HepG2 (cell line): ENCODE measurements around the gene UBE2O. TPM values are rescaled to one million over a fixed set of nuclear protein-coding genes. Genes with fewer than 3 reads are reported as not detected.

ENCODE experiments used
- ATAC-seq: fragments of 200-7000 bp; cut with Tn5 transposase; 3 replicates; pipeline ENCODE4 v1.9.1; 2020; ENCODE audit warnings: mild to moderate bottlenecking, moderate library complexity
- BruUV-seq: library from RNA; stranded (reverse); fragments of 400-500 nt; replicated peaks from 2 replicates; lab custom pipeline; 2021; lab: Mats Ljungman, UMichigan
- CTCF ChIA-PET: fragments of 300-600 bp; formaldehyde crosslinking; extraction: SDS; loops from one replicate; lab custom pipeline; 2021; ENCODE audit warnings: low total read pairs, inconsistent platforms, low intra/inter-chr PET ratio; lab: Yijun Ruan, JAX
- POLR2A ChIA-PET: fragments of 350-600 bp; sonication (Branson Sonifier 250); formaldehyde crosslinking; loops from one replicate; lab custom pipeline; 2020; ENCODE audit warnings: antibody characterized with exemption, inconsistent platforms; lab: Yijun Ruan, JAX
- DNase-seq: peaks from one replicate; pipeline ENCODE4 v3.0.0-alpha.2; 2015; ENCODE audit warnings: low spot score
- FAIRE-seq: peaks from 3 replicates; lab custom pipeline; 2011; peaks lifted over from hg19 to GRCh38; lab: Jason Lieb, UNC
- H2AFZ ChIP-seq: one replicate; pipeline ENCODE4 v1.6.1; 2011; ENCODE audit warnings: low read length, inconsistent platforms
- H3K27ac ChIP-seq: fragments of 300-600 bp; 3 replicates; pipeline ENCODE4 v1.8.0; 2011; ENCODE audit warnings: mixed run types, mild to moderate bottlenecking, mixed read lengths, low read length, inconsistent platforms; ENCODE audit not compliant: insufficient read depth; ENCODE audit errors: extremely low read length
- H3K27me3 ChIP-seq, 2 experiments: fragments of 200-600 bp in 1 of 2; 2 replicates in 1 of 2; 3 replicates in 1 of 2; pipeline versions ENCODE4 v1.6.0 to v1.8.0; 2011; ENCODE audit warnings: low read length in 2 of 2, mild to moderate bottlenecking in 2 of 2, moderate library complexity in 2 of 2, inconsistent platforms in 1 of 2; ENCODE audit not compliant: insufficient read depth in 2 of 2, control insufficient read depth in 1 of 2
- H3K36me3 ChIP-seq, 2 experiments: fragments of 200-600 bp in 1 of 2; replicated peaks in 1 of 2; 2 replicates in 1 of 2; 3 replicates in 1 of 2; pipeline versions ENCODE4 v1.5.1 to v1.8.0; 2011; ENCODE audit warnings: low read length in 2 of 2, inconsistent platforms in 1 of 2; ENCODE audit not compliant: insufficient read depth in 2 of 2, control insufficient read depth in 1 of 2
- H3K4me1 ChIP-seq: 2 replicates; pipeline ENCODE4 v1.5.1; 2012; ENCODE audit warnings: low read length, inconsistent platforms; ENCODE audit not compliant: insufficient read depth
- H3K4me2 ChIP-seq: 2 replicates; pipeline ENCODE4 v1.6.0; 2011; ENCODE audit warnings: low read depth, low read length, inconsistent platforms
- H3K4me3 ChIP-seq, 3 experiments: fragments of 200-600 bp in 1 of 3; sonication (generic), shearing (Covaris generic) in 1 of 3; replicated peaks in 1 of 3; 2 replicates each; pipeline ENCODE4 v1.5.1; 2011 to 2016; ENCODE audit warnings: low read length in 3 of 3, inconsistent platforms in 2 of 3, low read depth in 2 of 3, mild to moderate bottlenecking in 2 of 3, control low read depth in 1 of 3, mixed read lengths in 1 of 3; ENCODE audit not compliant: insufficient read depth in 1 of 3
- H3K79me2 ChIP-seq: one replicate; pipeline ENCODE4 v1.6.1; 2011; ENCODE audit warnings: low read length, inconsistent platforms; ENCODE audit not compliant: insufficient read depth
- H3K9ac ChIP-seq: 2 replicates; pipeline ENCODE4 v1.6.0; 2011; ENCODE audit warnings: mild to moderate bottlenecking, low read depth, low read length, inconsistent platforms; ENCODE audit not compliant: insufficient read depth
- H3K9me3 ChIP-seq: 2 replicates; pipeline ENCODE4 v1.5.1; 2012; ENCODE audit warnings: mild to moderate bottlenecking, low read length
- H4K20me1 ChIP-seq: 2 replicates; pipeline ENCODE4 v1.6.0; 2011; ENCODE audit warnings: inconsistent platforms, mild to moderate bottlenecking, low read length, moderate library complexity; ENCODE audit not compliant: insufficient read depth
- ETV6 ChIP-seq: sonication (generic); formaldehyde crosslinking; conservative IDR thresholded peaks from 2 replicates; pipeline ENCODE4 v1.4.0; 2020; ENCODE audit warnings: missing genetic modification reagents
- GFI1 ChIP-seq: sonication (generic); formaldehyde crosslinking; IDR thresholded peaks from 2 replicates; pipeline ENCODE4 v1.5.0; 2020; ENCODE audit warnings: missing genetic modification reagents, mild to moderate bottlenecking, borderline replicate concordance
- HNRNPK ChIP-seq: fragments of 200-400 bp; formaldehyde crosslinking; IDR thresholded peaks from 2 replicates; pipeline ENCODE4 v1.6.1; 2018; ENCODE audit warnings: low read length, low read depth, moderate library complexity, mild to moderate bottlenecking; ENCODE audit not compliant: poor library complexity, severe bottlenecking
- KLF9 ChIP-seq: IDR thresholded peaks from 2 replicates; pipeline ENCODE4 v1.6.1; 2016; ENCODE audit warnings: low read depth
- MEIS1 ChIP-seq: sonication (generic); formaldehyde crosslinking; IDR thresholded peaks from 2 replicates; pipeline ENCODE4 v1.9.0; 2021; ENCODE audit warnings: mild to moderate bottlenecking, missing genetic modification reagents, moderate library complexity, borderline replicate concordance
- RAD21 ChIP-seq: fragments of 450-650 bp; formaldehyde crosslinking; IDR thresholded peaks from 2 replicates; pipeline ENCODE4 v1.5.0; 2020; ENCODE audit warnings: mild to moderate bottlenecking
- SAP130 ChIP-seq: IDR thresholded peaks from 2 replicates; pipeline ENCODE4 v1.6.1; 2016; ENCODE audit warnings: low read depth
- SOX5 ChIP-seq: IDR thresholded peaks from 2 replicates; pipeline ENCODE4 v1.6.1; 2016; ENCODE audit warnings: borderline replicate concordance
- SP5 ChIP-seq: IDR thresholded peaks from 2 replicates; pipeline ENCODE4 v1.6.1; 2016; ENCODE audit warnings: low read depth, borderline replicate concordance
- YY1 ChIP-seq: IDR thresholded peaks from 2 replicates; pipeline ENCODE4 v1.6.1; 2011; ENCODE audit warnings: low read length, low read depth, moderate library complexity, mild to moderate bottlenecking; ENCODE audit not compliant: insufficient read depth, insufficient replicate concordance
- ZC3H4 ChIP-seq: sonication (generic); formaldehyde crosslinking; IDR thresholded peaks from 2 replicates; pipeline ENCODE4 v1.4.0; 2020; ENCODE audit warnings: missing genetic modification reagents, borderline replicate concordance
- ZFX ChIP-seq: sonication (generic); formaldehyde crosslinking; IDR thresholded peaks from 2 replicates; pipeline ENCODE4 v1.4.0; 2020; ENCODE audit warnings: mild to moderate bottlenecking, low read depth, missing genetic modification reagents, moderate library complexity
- ZFY ChIP-seq: sonication (generic); formaldehyde crosslinking; IDR thresholded peaks from 2 replicates; pipeline ENCODE4 v1.4.0; 2020; ENCODE audit warnings: missing genetic modification reagents
- ZMYM2 ChIP-seq: sonication (generic); formaldehyde crosslinking; IDR thresholded peaks from 2 replicates; pipeline ENCODE4 v1.8.0; 2022; ENCODE audit warnings: mild to moderate bottlenecking, missing genetic modification reagents
- ZNF225 ChIP-seq: sonication (generic); formaldehyde crosslinking; IDR thresholded peaks from 2 replicates; pipeline ENCODE4 v1.4.0; 2020; ENCODE audit warnings: mild to moderate bottlenecking, missing genetic modification reagents
- ZNF331 ChIP-seq: sonication (generic); formaldehyde crosslinking; IDR thresholded peaks from 2 replicates; pipeline ENCODE4 v1.4.0; 2020; ENCODE audit warnings: missing genetic modification reagents
- ZNF343 ChIP-seq: sonication (generic); formaldehyde crosslinking; IDR thresholded peaks from 2 replicates; pipeline ENCODE4 v1.4.0; 2020; ENCODE audit warnings: mild to moderate bottlenecking, missing genetic modification reagents
- ZNF350 ChIP-seq: sonication (generic); formaldehyde crosslinking; IDR thresholded peaks from 2 replicates; pipeline ENCODE4 v1.4.0; 2020; ENCODE audit warnings: mild to moderate bottlenecking, low read depth, missing genetic modification reagents, borderline replicate concordance
- ZNF546 ChIP-seq: sonication (generic); formaldehyde crosslinking; conservative IDR thresholded peaks from 2 replicates; pipeline ENCODE4 v1.8.1; 2023; ENCODE audit warnings: mild to moderate bottlenecking, missing genetic modification reagents
- ZNF704 ChIP-seq: sonication (generic); formaldehyde crosslinking; IDR thresholded peaks from 2 replicates; pipeline ENCODE4 v1.8.1; 2023; ENCODE audit warnings: mild to moderate bottlenecking, inconsistent platforms, moderate library complexity, missing genetic modification reagents, borderline replicate concordance
- ZNF746 ChIP-seq: sonication (generic); formaldehyde crosslinking; IDR thresholded peaks from 2 replicates; pipeline ENCODE4 v1.8.0; 2022; ENCODE audit warnings: mild to moderate bottlenecking, missing genetic modification reagents
- ZNF75D ChIP-seq: sonication (generic); formaldehyde crosslinking; IDR thresholded peaks from 2 replicates; pipeline ENCODE4 v1.8.1; 2023; ENCODE audit warnings: missing genetic modification reagents, mild to moderate bottlenecking, borderline replicate concordance
- WGBS: methylation state at CpG from one replicate; pipeline ENCODE4 v1.1.6; 2017; ENCODE audit warnings: low lambda C conversion rate; 5-methylcytosine and 5-hydroxymethylcytosine counted together
- in situ Hi-C: cut with HindIII; loops from 2 replicates; pipeline ENCODE4 v1.10.0; 2017; ENCODE audit warnings: low pct_unique_long_range_greater_than_20kb; ENCODE audit not compliant: extremely low pct_ligation_motif_present
- intact Hi-C: fragments of 100-400 bp; cut with micrococcal nuclease; formaldehyde crosslinking; loops from one replicate; pipeline ENCODE4 v1.10.0; 2022; ENCODE audit not compliant: unreplicated experiment
- polyA plus RNA-seq, 8 experiments: library from polyadenylated mRNA; depleted of rRNA in 3 of 8; stranded (reverse) in 7 of 8; unstranded in 1 of 8; fragments of >200 nt; fragmentation: Illumina TruSeq in 4 of 8; extraction: Trizol in 4 of 8; gene quantifications; 2 replicates each; pipeline versions ENCODE4 v1.2.1 to v1.2.3, GENCODE V29; 2011 to 2016; ENCODE audit warnings: low read depth in 4 of 8, missing spikeins in 1 of 8, mixed read lengths in 1 of 8; ENCODE audit not compliant: insufficient read depth in 1 of 8
- total RNA-seq, 5 experiments: library from RNA; depleted of rRNA; stranded (reverse); fragments of >200 nt; fragmentation: Illumina TruSeq; extraction: Trizol; gene quantifications; 2 replicates each; pipeline ENCODE4 v1.2.3, GENCODE V29; 2016; ENCODE audit warnings: low read depth in 1 of 5
- TF ChIP-seq, protein P1 (sequence below): sonication (generic); formaldehyde crosslinking; IDR thresholded peaks from 2 replicates; pipeline ENCODE4 v1.4.0; 2020; ENCODE audit warnings: missing genetic modification reagents, mild to moderate bottlenecking, borderline replicate concordance

UBE2O gene
- total and polyA plus RNA-seq, 2 of the 13 experiments (the other 11 are each of a cell fraction or from before 2014, with no cell fraction given) = 21.5 to 23.5 TPM

- peak overlapping the region; percentile 99 for H3K27ac ChIP-seq
- H3K9me3 ChIP-seq = no peaks in the 10 kb centered on the region
- H3K4me1 ChIP-seq = peaks cover 64% of the 10 kb centered on the region
- no peaks in the 10 kb centered on the region; a peak in 1 of 5 replicates for H3K27me3 ChIP-seq
- DNase-seq (no peak), ATAC-seq (no peak), FAIRE-seq (no peak)
- ChIA-PET CTCF (interaction anchor here (1.8 kb wide), 1 partner anchor 31 kb away, joined by 6 read pairs; no protein-coding TSS in a partner anchor), POLR2A (interaction anchor here (0.6 to 24.7 kb wide), 6 partner anchors 9 to 469 kb away, joined by 3 to 1379 read pairs (median 8); partner anchors contain the start of gene SPHK1)
- 1% methylated on average over 12 of the region's 13 CpGs for WGBS
- peaks cover 35% of the 10 kb centered on the region for H3K79me2 ChIP-seq
- in situ Hi-C loops = loop anchor here (5.0 kb wide), 1 partner anchor 32 kb away; no protein-coding TSS in a partner anchor
- no TSS peak for BruUV-seq
- H3K4me3 ChIP-seq = peak overlapping the region; percentile 87 to 99 (median 98)
- no peaks in the 10 kb centered on the region for H4K20me1 ChIP-seq
- H3K36me3 ChIP-seq = no peaks in the 10 kb centered on the region; a peak in 1 of 5 replicates
- intact Hi-C loops = loop anchor here (2.0 kb wide), 1 partner anchor 30 kb away; the partner anchor contains the start of gene SPHK1
- H2AFZ ChIP-seq = peak overlapping the region; percentile 70
- H3K4me2 ChIP-seq = peak overlapping the region; percentile 96
- H3K9ac ChIP-seq = peak overlapping the region; percentile 96
- 0 out of 2 replicates have a peak, but pooled peaks have one; percentile 15 for TF ChIP-seq ZNF350 (CRISPR knock-in tag)
- TF ChIP-seq ZC3H4 (CRISPR knock-in tag) = peak; percentile 45; the same call in 1 of the 2 replicates
- TF ChIP-seq ZFX (CRISPR knock-in tag) = peak; percentile 78
- TF ChIP-seq ZNF546 (CRISPR knock-in tag) = 0 out of 2 replicates have a peak, but pooled peaks have one; percentile 68
- no peak for TF ChIP-seq ZMYM2
- no peak for TF ChIP-seq ZNF225
- 0 out of 2 replicates have a peak, but pooled peaks have one; percentile 6 for TF ChIP-seq ZNF343
- TF ChIP-seq ZNF746 (CRISPR knock-in tag) = 0 out of 2 replicates have a peak, but pooled peaks have one; percentile 8
- TF ChIP-seq SOX5 (CRISPR knock-in tag) = 0 out of 2 replicates have a peak, but pooled peaks have one; percentile 14
- peak; percentile 54 for TF ChIP-seq YY1
- TF ChIP-seq ZFY (CRISPR knock-in tag) = peak; percentile 48; the same call in 1 of the 2 replicates
- TF ChIP-seq ZNF75D (CRISPR knock-in tag) = no peak
- TF ChIP-seq HNRNPK = no peak
- TF ChIP-seq GFI1 (CRISPR knock-in tag) = 0 out of 2 replicates have a peak, but pooled peaks have one; percentile 6
- TF ChIP-seq, protein P1, sequence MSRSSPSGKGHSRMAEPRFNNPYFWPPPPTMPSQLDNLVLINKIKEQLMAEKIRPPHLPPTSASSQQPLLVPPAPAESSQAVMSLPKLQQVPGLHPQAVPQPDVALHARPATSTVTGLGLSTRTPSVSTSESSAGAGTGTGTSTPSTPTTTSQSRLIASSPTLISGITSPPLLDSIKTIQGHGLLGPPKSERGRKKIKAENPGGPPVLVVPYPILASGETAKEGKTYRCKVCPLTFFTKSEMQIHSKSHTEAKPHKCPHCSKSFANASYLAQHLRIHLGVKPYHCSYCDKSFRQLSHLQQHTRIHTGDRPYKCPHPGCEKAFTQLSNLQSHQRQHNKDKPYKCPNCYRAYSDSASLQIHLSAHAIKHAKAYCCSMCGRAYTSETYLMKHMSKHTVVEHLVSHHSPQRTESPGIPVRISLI (CRISPR knock-in tag) = peak; percentile 73; the same call in 1 of the 2 replicates
- TF ChIP-seq MEIS1 (CRISPR knock-in tag) = 0 out of 2 replicates have a peak, but pooled peaks have one; percentile 37
- TF ChIP-seq SP5 (CRISPR knock-in tag) = 0 out of 2 replicates have a peak, but pooled peaks have one; percentile 12
- 0 out of 2 replicates have a peak, but pooled peaks have one; percentile 11 for TF ChIP-seq ZNF331 (CRISPR knock-in tag)
- TF ChIP-seq RAD21 (CRISPR knock-in tag) = 0 out of 2 replicates have a peak, but pooled peaks have one; percentile 7
- TF ChIP-seq KLF9 (CRISPR knock-in tag) = peak; percentile 35; the same call in 1 of the 2 replicates
- peak; percentile 49 for TF ChIP-seq SAP130 (CRISPR knock-in tag)
- TF ChIP-seq ZNF704 (CRISPR knock-in tag) = no peak
- TF ChIP-seq ETV6 (CRISPR knock-in tag) = 0 out of 2 replicates have a peak, but pooled peaks have one; percentile 24
These were observed 98.1 kb downstream of the UBE2O start for GRCh38 chr17:76354747-76355310.
